MM.1S (cell line): ENCODE data around the gene MISP.

Source experiments
- DNase-seq: peaks from one replicate; pipeline ENCODE4 v3.0.0-alpha.2; 2015
- H2AFZ ChIP-seq: fragments of 300-600 bp; sonication (generic); 2 replicates; pipeline ENCODE4 v1.6.0; 2016; ENCODE audit warnings: antibody characterized with exemption, low read length
- H3F3A ChIP-seq: fragments of 300-600 bp; sonication (generic); 2 replicates; pipeline ENCODE4 v1.6.1; 2016; ENCODE audit warnings: mild to moderate bottlenecking, antibody characterized with exemption, low read length, moderate library complexity, mixed read lengths; ENCODE audit not compliant: insufficient read depth
- H3K27ac ChIP-seq: fragments of 300-600 bp; sonication (generic); 2 replicates; pipeline ENCODE4 v1.5.1; 2016; ENCODE audit warnings: mild to moderate bottlenecking, low read length
- H3K27me3 ChIP-seq: fragments of 300-600 bp; sonication (generic); replicated peaks from 2 replicates; pipeline ENCODE4 v1.6.0; 2016; ENCODE audit warnings: low read length; ENCODE audit not compliant: insufficient read depth
- H3K36me3 ChIP-seq: fragments of 300-600 bp; sonication (generic); replicated peaks from 2 replicates; pipeline ENCODE4 v1.6.1; 2016; ENCODE audit warnings: mild to moderate bottlenecking, low read length, mixed read lengths; ENCODE audit not compliant: insufficient read depth
- H3K4me1 ChIP-seq: fragments of 300-600 bp; sonication (generic); 2 replicates; pipeline ENCODE4 v1.6.1; 2016; ENCODE audit warnings: low read length, mixed read lengths
- H3K4me2 ChIP-seq: fragments of 300-600 bp; sonication (generic); 2 replicates; pipeline ENCODE4 v1.6.0; 2016; ENCODE audit warnings: low read depth, low read length
- H3K4me3 ChIP-seq: fragments of 300-600 bp; sonication (generic); 2 replicates; pipeline ENCODE4 v1.5.1; 2016; ENCODE audit warnings: low read length, mixed read lengths
- H3K79me2 ChIP-seq: fragments of 300-600 bp; sonication (generic); 2 replicates; pipeline ENCODE4 v1.6.1; 2016; ENCODE audit warnings: mixed run types, low read length, mixed read lengths
- H3K9ac ChIP-seq: fragments of 300-600 bp; sonication (generic); 2 replicates; pipeline ENCODE4 v1.6.1; 2016; ENCODE audit warnings: low read length, mixed read lengths
- H3K9me2 ChIP-seq: fragments of 300-600 bp; sonication (generic); replicated peaks from 2 replicates; pipeline ENCODE4 v1.6.1; 2016; ENCODE audit warnings: mild to moderate bottlenecking, low read length, mixed read lengths; ENCODE audit not compliant: insufficient read depth
- H3K9me3 ChIP-seq: fragments of 300-600 bp; sonication (generic); replicated peaks from 2 replicates; pipeline ENCODE4 v1.6.1; 2016; ENCODE audit warnings: mild to moderate bottlenecking, low read length, mixed read lengths; ENCODE audit not compliant: insufficient read depth
- H4K20me1 ChIP-seq: fragments of 300-600 bp; sonication (generic); 2 replicates; pipeline ENCODE4 v1.6.1; 2016; ENCODE audit warnings: mild to moderate bottlenecking, low read length, moderate library complexity, mixed read lengths; ENCODE audit not compliant: insufficient read depth
- CTCF ChIP-seq: fragments of 300-600 bp; sonication (generic); IDR thresholded peaks from 2 replicates; pipeline ENCODE4 v1.5.1; 2016; ENCODE audit warnings: antibody characterized with exemption, low read length, mixed read lengths
- EZH2 ChIP-seq: fragments of 300-600 bp; sonication (generic); optimal IDR thresholded peaks from 2 replicates; pipeline ENCODE3; 2017; ENCODE audit warnings: low read depth, mild to moderate bottlenecking, antibody characterized with exemption, low read length, mixed read lengths
- EZH2phosphoT487 ChIP-seq: fragments of 300-600 bp; sonication (generic); IDR thresholded peaks from 2 replicates; pipeline ENCODE4 v1.6.1; 2018; ENCODE audit warnings: antibody characterized with exemption, low read length

Gene MISP

DNA sequence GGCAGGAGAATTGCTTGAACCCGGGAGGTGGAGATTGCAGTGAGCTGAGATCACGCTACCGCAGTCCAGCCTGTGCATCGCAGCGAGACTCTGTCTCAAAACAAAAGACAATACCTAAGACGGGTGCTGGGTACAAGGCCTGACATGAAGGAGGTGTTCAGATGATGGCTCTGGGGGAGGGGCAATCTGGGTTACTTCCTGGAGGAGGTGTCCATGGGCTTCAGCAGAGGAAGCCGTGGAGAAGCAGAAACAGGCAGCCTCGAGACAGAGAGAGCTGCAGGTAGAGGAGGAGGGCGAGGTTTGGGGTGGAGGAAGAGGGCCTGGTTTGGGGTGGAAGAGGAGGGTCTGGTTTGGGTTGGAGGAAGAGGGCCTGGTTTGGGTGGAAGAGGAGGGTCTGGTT lies 3.6 kb downstream of the MISP start:
- H2AFZ ChIP-seq: no peak overlapping the region
- H3K4me1 ChIP-seq: no peaks in the 10 kb centered on the region
- TF ChIP-seq CTCF (no peak), EZH2phosphoT487 (no peak), EZH2 (no peak)
- no peaks in the 10 kb centered on the region for H4K20me1 ChIP-seq
- H3K79me2 ChIP-seq: no peaks in the 10 kb centered on the region
- no peaks in the 10 kb centered on the region for H3F3A ChIP-seq
- no peaks in the 10 kb centered on the region for H3K36me3 ChIP-seq
- H3K9me3 ChIP-seq: no peaks in the 10 kb centered on the region
- H3K9me2 ChIP-seq: no peaks in the 10 kb centered on the region
- H3K27ac ChIP-seq: no peak overlapping the region
- DNase-seq: no peak
- peaks cover 97% of the 10 kb centered on the region for H3K27me3 ChIP-seq
- no peak overlapping the region for H3K9ac ChIP-seq
- no peak overlapping the region for H3K4me2 ChIP-seq
- H3K4me3 ChIP-seq: no peak overlapping the region

- Histone ChIP-seq H3K9me2 (no peaks in the 10 kb centered on the region), H3K79me2 (no peaks in the 10 kb centered on the region), H3K36me3 (no peaks in the 10 kb centered on the region), H3K27me3 (peaks cover 97% of the 10 kb centered on the region), H4K20me1 (no peaks in the 10 kb centered on the region), H3K9me3 (no peaks in the 10 kb centered on the region), H3F3A (no peaks in the 10 kb centered on the region), H3K9ac (no peak overlapping the region), H3K4me1 (no peaks in the 10 kb centered on the region), H3K4me3 (no peak overlapping the region), H2AFZ (no peak overlapping the region), H3K27ac (no peak overlapping the region), H3K4me2 (no peak overlapping the region)
- DNase-seq: no peak
- TF ChIP-seq CTCF: no peak
- TF ChIP-seq EZH2: no peak
- TF ChIP-seq EZH2phosphoT487: no peak
Observed at GRCh38 chr19:755063-755462, 4.2 kb downstream of the MISP start.

DNA sequence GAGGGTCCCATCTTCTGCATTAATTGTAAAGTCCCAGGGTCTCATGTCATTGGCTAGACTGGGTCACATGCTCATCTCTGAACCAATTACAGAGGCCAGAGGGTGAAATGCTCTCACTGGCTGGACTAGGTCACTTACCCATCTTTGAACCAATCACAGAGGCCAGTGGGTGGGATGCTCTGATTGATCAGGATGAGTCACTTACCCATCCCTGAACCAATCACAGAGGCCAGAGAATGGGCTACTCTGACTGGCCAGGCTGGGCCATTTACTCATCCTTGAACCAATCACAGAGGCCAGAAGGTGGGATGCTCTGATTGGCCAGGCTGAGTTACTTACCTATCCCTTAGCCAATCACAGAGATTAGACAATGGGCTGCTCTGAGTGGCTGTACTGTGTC lies 5.3 kb downstream of the MISP start:
- no peaks in the 10 kb centered on the region for H3K9me3 ChIP-seq
- peak; percentile 53 for DNase-seq

More for the DNA sequence above, 5.3 kb downstream of the MISP start:
- H3K4me1 ChIP-seq: no peaks in the 10 kb centered on the region
- H3K9ac ChIP-seq: no peak overlapping the region
- H3F3A ChIP-seq: no peaks in the 10 kb centered on the region
- H2AFZ ChIP-seq: no peak overlapping the region
- no peaks in the 10 kb centered on the region for H3K79me2 ChIP-seq
- H3K4me2 ChIP-seq: no peak overlapping the region
- H3K27me3 ChIP-seq: peaks cover 95% of the 10 kb centered on the region
- H3K27ac ChIP-seq: no peak overlapping the region
- no peaks in the 10 kb centered on the region for H3K9me2 ChIP-seq
- H3K36me3 ChIP-seq: no peaks in the 10 kb centered on the region
- no peak overlapping the region for H3K4me3 ChIP-seq
- TF ChIP-seq EZH2 (no peak), CTCF (no peak), EZH2phosphoT487 (no peak)
- H4K20me1 ChIP-seq: no peaks in the 10 kb centered on the region
